Lower leg skin (tissue), 3 donors: ENCODE results near the gene ZNF862.

ENCODE experiments used
- CTCF ChIP-seq, 3 donors: fragments of 450-650 bp; IDR thresholded peaks; one replicate each; pipeline ENCODE4 v1.5.1; 2016; ENCODE audit warnings: antibody characterized with exemption in 3 of 3, mild to moderate bottlenecking in 3 of 3, moderate library complexity in 2 of 3
- POLR2A ChIP-seq, 2 donors: fragments of 450-650 bp; IDR thresholded peaks; one replicate each; pipeline ENCODE4 v1.6.1; 2016 to 2017; ENCODE audit warnings: antibody characterized with exemption in 2 of 2, mild to moderate bottlenecking in 1 of 2, moderate library complexity in 1 of 2

- TF ChIP-seq POLR2A (IDR thresholded peaks at IDR 0.05) (no peak), CTCF (IDR thresholded peaks at IDR 0.05) (no peak)
These were observed 5.4 kb downstream of the ZNF862 start for GRCh38 chr7:149843566-149843965.
